GM18517 (cell line): ENCODE data around the gene KCNH2.

Experiments used
- ATAC-seq: cut with Tn5 transposase; IDR thresholded peaks from one replicate; pipeline ENCODE4 v1.9.1; 2021; ENCODE audit warnings: mild to moderate bottlenecking, moderate library complexity; ENCODE audit not compliant: unreplicated experiment

Gene KCNH2

GRCh38 chr7:150950496-150951180 lies 27.5 kb downstream of the KCNH2 start:
- no peak for ATAC-seq

- no peak for ATAC-seq
Observed at GRCh38 chr7:150949971-150950491, 28.1 kb downstream of the KCNH2 start.

DNA sequence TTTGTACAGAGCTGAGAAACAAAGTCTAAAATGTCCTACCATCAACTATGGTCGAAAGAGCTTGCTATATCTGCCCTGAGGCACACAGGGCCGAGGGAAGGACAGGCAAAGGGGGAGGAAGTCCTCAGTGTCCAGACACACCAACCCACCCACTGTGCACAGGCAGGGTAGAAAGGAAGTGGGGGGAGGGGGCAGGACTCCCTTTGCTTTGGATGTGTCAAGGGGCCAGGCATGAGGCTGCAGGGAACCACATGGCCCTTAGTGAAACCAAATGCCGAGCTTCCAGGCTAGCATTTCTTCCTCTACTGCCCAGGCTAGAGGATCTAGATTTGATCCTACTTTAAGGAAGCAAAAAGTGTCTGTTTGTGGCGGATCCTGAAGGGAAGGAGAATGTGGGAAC lies 28.6 kb downstream of the KCNH2 start:
- no peak for ATAC-seq

DNA sequence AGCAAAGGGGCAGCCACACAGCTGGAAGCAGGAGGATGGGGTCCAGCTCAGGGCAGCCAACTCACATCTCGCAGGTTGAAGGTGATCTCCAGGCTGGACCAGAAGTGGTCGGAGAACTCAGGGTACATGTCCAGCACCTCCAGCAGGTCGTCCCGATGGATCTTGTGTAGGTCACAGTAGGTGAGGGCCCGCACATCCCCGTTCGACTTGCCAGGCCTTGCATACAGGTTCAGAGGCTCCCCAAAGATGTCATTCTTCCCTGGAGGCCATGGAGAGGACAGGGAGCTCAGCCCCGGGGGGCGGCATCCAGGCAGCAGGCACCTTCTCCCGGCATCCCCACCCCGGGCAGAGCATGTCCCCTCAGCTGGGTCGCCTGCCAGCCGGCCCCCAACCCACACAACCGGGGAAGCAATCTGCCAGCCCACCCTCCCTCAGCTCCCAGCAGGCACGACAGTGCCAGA lies 29.3 kb downstream of the KCNH2 start:
- ATAC-seq, result no peak

- no peak for ATAC-seq
Observed at GRCh38 chr7:150947761-150948651, 30.1 kb downstream of the KCNH2 start.

DNA sequence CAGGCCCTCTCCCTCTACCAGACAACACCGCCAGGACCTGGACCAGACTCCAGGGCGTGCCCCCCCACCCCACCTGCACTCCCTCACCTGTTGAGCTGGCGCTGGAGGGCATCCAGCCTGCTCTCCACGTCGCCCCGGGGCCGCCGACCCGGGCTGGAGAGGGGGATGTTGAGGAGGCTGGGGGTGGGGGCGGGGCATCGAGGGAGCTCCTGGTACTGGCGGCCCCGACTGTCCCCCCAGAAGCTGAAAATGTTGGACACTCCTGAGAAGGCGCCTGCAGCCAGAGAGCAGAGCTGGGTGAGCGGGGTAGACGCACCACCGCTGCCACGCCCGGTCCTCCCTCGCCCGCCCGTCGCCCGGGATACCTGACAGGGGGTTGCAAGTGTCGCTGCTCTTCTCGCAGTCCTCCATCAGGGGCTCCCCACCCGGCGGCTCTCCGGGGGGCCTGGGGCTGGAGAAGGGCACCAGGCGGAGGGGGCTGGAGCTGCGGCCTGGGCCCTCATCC lies 30.8 kb downstream of the KCNH2 start:
- no peak for ATAC-seq

GRCh38 chr7:150946421-150947240 lies 31.5 kb downstream of the KCNH2 start:
- ATAC-seq, result no peak

DNA sequence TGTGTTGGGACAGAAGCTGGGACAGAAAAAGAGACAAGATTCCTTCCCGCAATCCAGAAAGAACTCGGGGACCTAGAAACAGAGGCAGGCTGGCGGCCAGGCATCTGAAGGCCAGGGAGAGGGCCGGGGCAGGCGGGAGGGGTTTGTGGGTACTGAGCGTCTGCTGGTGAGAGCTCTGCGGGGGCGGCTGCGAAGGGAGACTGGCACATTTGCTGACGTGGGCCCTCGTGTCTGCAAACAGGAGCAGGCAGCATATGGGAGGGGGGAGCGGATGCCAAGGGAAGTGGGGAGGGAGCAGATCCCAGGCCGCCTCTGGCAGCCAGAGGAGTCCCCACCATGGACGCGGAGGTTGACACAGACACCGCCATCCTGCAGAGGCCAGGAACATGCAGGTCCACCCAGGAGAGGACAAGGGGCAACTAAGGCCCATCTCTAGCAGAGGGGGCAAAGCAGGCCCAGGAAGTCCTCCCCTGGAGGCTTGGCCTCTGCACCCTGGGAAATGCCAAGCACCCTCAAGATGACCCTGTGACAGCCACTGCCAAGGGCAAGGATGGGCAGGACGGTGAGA lies 32.2 kb downstream of the KCNH2 start:
- no peak for ATAC-seq

DNA sequence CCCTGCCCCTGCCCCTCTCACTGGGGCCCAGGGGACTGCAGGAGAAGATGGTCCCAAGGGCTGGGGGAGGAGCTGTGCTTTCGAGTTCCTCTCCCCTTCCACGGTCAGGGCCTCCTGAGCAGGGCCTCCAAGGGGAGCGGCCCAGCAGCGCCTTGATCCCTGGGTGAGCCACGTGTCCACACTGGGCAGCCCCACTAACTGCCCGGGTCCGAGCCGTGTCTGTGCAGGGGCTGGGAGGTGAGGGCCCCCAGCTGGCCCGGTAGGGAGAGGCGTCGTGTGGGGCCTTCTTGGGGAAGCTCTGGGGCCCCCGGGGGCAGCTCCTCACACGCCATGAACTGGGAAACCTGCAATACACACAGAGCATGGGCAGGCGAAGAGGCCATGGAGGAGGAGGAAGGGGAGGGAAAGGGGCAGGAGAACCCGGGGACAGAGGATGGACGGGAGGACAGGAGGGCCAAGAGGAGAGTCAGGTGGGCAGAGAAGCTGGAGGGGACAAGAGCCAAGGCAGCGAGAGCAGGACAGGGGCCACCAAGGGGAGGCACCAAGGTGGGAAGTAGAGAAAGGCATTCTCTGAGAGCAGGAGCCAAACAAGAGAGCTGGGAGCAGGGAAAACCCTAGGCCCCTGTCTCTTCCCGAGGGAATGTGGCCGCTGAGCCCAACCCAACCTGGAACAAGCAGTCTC lies 32.8 kb downstream of the KCNH2 start:
- ATAC-seq, result no peak

DNA sequence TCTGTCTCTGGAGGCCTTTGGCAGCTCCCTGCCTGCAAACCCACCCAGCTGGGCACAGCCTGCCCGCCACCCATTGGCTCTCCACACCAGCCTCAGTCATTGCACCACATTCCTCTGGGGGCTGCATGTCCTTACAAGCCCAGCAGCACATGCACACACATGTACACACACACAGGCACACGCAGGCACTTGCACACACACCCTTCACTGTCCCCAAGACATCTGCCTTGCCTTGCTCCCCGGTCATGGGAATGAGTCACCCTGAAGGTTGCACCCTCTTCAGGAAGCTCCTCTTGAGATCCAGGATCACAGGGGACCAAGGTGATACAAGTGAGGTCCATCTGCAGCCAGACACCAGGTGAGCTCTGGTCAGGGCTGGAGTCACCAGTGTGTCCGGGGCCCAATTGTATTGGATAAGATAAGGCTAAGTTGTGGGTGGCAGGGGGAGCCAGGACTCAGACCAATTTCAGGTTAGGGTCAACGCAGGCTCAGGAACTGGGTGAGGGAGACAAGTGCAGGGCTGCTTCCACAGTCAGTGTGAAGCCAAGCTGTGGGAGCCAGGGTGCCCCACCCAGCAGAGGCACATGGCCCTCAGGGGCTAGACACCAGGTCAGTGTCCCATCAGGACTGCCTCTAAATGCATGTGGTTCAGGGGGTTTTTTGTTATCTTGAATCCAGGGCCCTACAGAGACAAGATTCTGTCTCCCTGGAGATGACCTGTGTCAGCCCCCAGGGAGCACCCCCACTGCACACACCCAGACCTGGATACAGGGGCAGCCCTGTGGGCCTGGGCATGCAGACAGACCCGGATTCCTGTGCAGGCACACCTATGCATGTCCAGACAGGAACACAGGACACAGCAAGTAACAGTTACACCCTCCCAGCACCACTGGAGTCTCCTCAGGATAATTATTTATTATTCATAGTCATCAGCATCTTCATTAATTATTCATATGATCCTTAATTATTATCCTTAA lies 33.8 kb downstream of the KCNH2 start:
- no peak for ATAC-seq

GRCh38 chr7:150943453-150943814 lies 34.7 kb downstream of the KCNH2 start:
- no peak for ATAC-seq

DNA sequence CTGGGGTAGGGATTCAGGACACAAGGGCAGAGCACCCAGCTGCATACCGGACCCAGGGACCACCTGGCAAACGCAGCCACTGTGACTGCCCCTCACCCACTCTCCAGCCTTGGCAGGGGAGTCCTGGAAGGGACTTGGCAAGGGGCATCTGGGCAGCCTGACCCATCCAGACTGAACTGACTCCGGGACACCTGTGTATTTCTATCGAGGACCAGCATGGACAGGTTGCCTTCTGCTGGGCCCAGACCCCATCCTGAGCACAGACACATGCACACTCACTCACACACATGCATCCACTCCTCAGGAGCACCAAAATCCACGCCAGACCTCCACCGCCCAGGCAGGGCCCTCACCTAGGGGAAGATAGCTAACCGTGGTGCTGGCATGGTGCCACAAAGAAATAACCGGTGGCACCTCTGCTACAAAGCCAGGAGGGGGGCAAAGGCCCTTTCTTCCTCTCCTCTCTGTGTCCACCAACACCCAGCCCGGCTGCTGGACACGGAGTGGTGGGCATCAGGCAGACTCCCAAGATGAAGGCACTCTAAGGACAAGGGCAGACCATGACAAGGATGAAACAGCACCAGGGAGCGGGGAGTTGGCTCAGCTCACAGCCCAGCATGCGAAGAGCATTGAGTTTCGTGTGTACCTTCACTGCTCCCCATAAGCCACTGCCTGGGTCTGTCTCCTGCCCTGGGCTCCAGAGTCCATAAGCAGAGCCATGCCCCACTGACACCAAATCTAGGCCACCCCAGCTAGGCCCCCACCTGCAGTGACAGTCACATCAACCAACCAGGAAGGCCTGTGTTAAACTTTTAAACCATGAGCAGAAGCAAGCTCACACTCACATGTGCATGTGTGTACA lies 35.3 kb downstream of the KCNH2 start:
- ATAC-seq, result no peak

GRCh38 chr7:150942001-150942590 lies 36.0 kb downstream of the KCNH2 start:
- ATAC-seq, result no peak

DNA sequence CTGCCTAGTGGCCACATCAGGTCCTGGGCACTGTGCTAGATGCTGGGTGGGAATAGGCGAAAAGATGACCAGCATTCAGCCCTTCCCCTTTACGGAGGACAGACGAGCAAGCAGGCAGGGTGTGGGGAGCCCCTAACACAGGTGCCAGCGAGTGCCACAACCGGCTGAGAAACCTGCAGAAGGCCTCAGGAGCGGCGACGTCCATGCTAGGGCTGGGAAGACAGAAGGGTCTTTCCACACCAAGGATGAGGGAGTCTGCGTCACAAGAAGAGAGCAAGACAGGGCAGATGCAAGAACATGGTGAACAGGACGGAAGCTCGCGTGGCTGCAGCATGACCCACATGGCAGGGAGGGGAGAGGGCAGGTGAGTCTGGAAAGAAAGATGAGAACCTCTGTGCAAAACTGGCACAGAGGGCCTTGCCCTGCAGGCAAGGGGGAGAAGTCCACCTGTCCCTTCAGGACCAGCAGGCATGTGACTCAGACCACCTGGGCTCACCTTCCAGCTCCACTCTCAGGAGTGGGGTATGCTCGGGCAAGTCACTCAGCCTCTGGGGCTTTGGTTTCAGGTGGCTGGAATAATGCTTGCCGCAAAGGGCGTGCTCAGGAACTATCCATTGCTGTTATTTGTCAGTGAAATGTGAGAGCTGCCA lies 36.6 kb downstream of the KCNH2 start:
- ATAC-seq, result no peak

- no peak for ATAC-seq
Observed at GRCh38 chr7:150940431-150941102, 37.6 kb downstream of the KCNH2 start.

GRCh38 chr7:150939466-150939865 lies 38.7 kb downstream of the KCNH2 start:
- ATAC-seq, result no peak
